ENCODE measurements around the gene NOL4L.

Gene NOL4L

GRCh38 chr20:32481311-32482142 lies 103.6 kb downstream of the NOL4L start:
- DNase-seq = no peak

GRCh38 chr20:32480371-32481241 lies 104.5 kb downstream of the NOL4L start:
- no peak for DNase-seq

GRCh38 chr20:32479697-32480171 lies 105.4 kb downstream of the NOL4L start:
- no peak for DNase-seq

GRCh38 chr20:32479012-32479411 lies 106.1 kb downstream of the NOL4L start:
- DNase-seq = no peak

GRCh38 chr20:32478576-32478975 lies 106.6 kb downstream of the NOL4L start:
- DNase-seq = no peak

GRCh38 chr20:32477594-32478512 lies 107.3 kb downstream of the NOL4L start:
- no peak for DNase-seq

GRCh38 chr20:32476684-32477593 lies 108.2 kb downstream of the NOL4L start:
- no peak for DNase-seq

- no peak for DNase-seq
Observed at GRCh38 chr20:32474967-32475811, 109.9 kb downstream of the NOL4L start.

GRCh38 chr20:32474717-32474966 lies 110.5 kb downstream of the NOL4L start:
- no peak for DNase-seq

GRCh38 chr20:32474009-32474716 lies 111.0 kb downstream of the NOL4L start:
- no peak for DNase-seq

- no peak for DNase-seq
Observed at GRCh38 chr20:32473231-32474008, 111.7 kb downstream of the NOL4L start.

GRCh38 chr20:32472581-32473207 lies 112.4 kb downstream of the NOL4L start:
- DNase-seq = no peak

GRCh38 chr20:32470940-32471339 lies 114.2 kb downstream of the NOL4L start:
- no peak for DNase-seq

- no peak for DNase-seq
Observed at GRCh38 chr20:32470025-32470861, 114.9 kb downstream of the NOL4L start.

- DNase-seq = no peak
Observed at GRCh38 chr20:32468860-32469259, 116.3 kb downstream of the NOL4L start.

- no peak for DNase-seq
Observed at GRCh38 chr20:32468313-32468640, 116.9 kb downstream of the NOL4L start.

- DNase-seq = no peak
Observed at GRCh38 chr20:32467506-32468312, 117.4 kb downstream of the NOL4L start.
